ENCODE results near the gene SPART.

DNA sequence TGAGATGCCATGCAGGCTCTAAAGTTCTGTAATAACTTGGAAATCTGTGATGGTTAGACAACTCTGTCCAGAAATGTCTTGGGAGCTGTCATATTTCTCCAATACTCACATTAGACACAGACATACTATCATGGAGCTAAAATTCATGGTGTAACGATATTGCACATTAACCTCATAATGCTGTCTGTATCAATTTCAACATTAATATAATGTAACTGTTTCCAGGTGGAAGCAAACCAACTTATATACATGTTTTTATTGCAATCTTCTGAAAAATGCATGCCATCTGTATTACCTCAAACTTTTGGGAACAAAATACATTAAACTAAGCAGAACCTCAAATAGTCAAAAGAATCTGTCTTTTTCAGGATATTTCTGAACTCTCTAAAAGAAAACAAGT, 14.7 kb upstream of the SPART start:
- TF ChIP-seq, protein P1, sequence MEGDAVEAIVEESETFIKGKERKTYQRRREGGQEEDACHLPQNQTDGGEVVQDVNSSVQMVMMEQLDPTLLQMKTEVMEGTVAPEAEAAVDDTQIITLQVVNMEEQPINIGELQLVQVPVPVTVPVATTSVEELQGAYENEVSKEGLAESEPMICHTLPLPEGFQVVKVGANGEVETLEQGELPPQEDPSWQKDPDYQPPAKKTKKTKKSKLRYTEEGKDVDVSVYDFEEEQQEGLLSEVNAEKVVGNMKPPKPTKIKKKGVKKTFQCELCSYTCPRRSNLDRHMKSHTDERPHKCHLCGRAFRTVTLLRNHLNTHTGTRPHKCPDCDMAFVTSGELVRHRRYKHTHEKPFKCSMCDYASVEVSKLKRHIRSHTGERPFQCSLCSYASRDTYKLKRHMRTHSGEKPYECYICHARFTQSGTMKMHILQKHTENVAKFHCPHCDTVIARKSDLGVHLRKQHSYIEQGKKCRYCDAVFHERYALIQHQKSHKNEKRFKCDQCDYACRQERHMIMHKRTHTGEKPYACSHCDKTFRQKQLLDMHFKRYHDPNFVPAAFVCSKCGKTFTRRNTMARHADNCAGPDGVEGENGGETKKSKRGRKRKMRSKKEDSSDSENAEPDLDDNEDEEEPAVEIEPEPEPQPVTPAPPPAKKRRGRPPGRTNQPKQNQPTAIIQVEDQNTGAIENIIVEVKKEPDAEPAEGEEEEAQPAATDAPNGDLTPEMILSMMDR (IDR thresholded peaks at IDR 0.05; ENCODE audit: low read depth, low read length) = no peak
- TF ChIP-seq, protein P2, sequence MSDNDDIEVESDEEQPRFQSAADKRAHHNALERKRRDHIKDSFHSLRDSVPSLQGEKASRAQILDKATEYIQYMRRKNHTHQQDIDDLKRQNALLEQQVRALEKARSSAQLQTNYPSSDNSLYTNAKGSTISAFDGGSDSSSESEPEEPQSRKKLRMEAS (IDR thresholded peaks at IDR 0.05; ENCODE audit: low read depth, low read length) = no peak

Data from NB4 (cell line).